NB4 (cell line): ENCODE results near the gene PHACTR1.
"Not testable (repeated sequence)": the region's sequence is repeated elsewhere in the genome, so short reads cannot be mapped to it uniquely, and the experiment has no call there.

Experiments
- DNase-seq: peaks from one replicate; pipeline ENCODE4 v3.0.0; 2010; ENCODE audit warnings: low read depth
- H3K4me3 ChIP-seq: one replicate; pipeline ENCODE4 v1.5.1; 2011; ENCODE audit warnings: mild to moderate bottlenecking, low read depth, low read length, moderate library complexity
- MYC ChIP-seq: IDR thresholded peaks from 2 replicates; pipeline ENCODE4 v1.6.1; 2011; ENCODE audit warnings: low read depth, low read length
- POLR2A ChIP-seq: IDR thresholded peaks from 2 replicates; pipeline ENCODE4 v1.6.1; 2011; ENCODE audit warnings: mild to moderate bottlenecking; ENCODE audit not compliant: insufficient read length; ENCODE audit errors: extremely low read depth
- TF ChIP-seq, protein P1 (sequence below): IDR thresholded peaks from 2 replicates; pipeline ENCODE4 v1.6.1; 2011; ENCODE audit warnings: low read depth, low read length
- TF ChIP-seq, protein P2 (sequence below): IDR thresholded peaks from one replicate; pipeline ENCODE4 v1.5.1; 2012; ENCODE audit warnings: low read depth, low read length

Gene PHACTR1

DNA sequence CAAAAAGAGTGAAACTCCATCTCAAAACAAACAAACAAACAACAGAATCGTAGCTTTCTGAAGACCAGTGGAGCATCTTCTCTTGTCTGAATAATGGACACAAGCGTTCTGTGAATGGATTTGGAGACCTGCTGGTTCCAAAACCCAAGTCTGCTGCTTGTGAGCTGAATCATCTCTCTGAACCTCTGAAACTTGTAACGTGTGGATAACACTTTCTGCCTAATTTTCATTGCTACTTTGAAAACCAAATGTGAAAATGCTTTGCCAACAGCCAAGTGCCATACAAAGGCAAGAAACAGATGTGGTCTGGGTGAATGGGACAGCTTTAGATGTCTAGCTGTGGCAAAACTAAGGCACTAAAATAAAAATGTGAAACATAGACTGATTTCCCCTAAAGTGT lies 44.3 kb downstream of the PHACTR1 start:
- DNase-seq, result no peak
- H3K4me3 ChIP-seq, result no peak overlapping the region
- TF ChIP-seq POLR2A, result no peak
- TF ChIP-seq, protein P1, sequence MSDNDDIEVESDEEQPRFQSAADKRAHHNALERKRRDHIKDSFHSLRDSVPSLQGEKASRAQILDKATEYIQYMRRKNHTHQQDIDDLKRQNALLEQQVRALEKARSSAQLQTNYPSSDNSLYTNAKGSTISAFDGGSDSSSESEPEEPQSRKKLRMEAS, result no peak
- TF ChIP-seq MYC, result no peak
- TF ChIP-seq, protein P2, sequence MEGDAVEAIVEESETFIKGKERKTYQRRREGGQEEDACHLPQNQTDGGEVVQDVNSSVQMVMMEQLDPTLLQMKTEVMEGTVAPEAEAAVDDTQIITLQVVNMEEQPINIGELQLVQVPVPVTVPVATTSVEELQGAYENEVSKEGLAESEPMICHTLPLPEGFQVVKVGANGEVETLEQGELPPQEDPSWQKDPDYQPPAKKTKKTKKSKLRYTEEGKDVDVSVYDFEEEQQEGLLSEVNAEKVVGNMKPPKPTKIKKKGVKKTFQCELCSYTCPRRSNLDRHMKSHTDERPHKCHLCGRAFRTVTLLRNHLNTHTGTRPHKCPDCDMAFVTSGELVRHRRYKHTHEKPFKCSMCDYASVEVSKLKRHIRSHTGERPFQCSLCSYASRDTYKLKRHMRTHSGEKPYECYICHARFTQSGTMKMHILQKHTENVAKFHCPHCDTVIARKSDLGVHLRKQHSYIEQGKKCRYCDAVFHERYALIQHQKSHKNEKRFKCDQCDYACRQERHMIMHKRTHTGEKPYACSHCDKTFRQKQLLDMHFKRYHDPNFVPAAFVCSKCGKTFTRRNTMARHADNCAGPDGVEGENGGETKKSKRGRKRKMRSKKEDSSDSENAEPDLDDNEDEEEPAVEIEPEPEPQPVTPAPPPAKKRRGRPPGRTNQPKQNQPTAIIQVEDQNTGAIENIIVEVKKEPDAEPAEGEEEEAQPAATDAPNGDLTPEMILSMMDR, result no peak

DNA sequence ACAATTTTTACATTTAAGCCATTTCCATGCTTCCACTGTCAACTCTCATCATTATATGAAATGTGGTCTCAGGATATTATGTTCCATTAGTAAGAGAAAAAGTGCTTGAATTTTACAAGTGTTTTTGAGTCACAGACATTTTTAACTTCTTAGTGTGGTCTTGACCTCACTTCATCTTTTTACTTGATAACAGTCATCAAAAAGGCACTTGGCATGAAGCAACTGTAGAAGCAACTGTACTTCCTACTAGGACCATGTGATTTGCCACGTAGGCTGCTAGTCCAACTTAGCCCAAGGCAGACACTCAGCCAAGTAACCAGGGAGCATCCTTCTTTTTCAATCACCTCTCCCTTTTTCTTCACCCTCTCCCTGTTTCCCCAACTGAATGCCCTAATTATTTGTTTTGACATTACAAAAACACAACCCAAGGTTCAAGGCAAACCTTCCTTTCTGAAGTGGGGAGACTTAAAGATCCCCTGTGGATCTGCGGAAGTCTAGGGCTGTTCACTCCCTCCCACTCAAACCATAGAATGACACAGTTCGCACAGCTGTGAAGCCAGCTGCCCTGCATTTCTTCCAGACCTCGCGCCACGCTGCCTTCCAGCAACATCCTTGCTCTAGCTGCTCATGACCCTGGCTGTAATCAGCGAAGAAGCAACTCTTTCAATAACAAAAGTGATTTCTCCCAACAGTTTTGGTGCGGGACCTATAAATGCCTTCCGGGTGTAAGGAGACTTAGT lies 45.0 kb downstream of the PHACTR1 start:
- TF ChIP-seq, protein P2, result no peak
- TF ChIP-seq POLR2A, result no peak
- DNase-seq, result peak; percentile 28
- H3K4me3 ChIP-seq, result no peak overlapping the region

DNA sequence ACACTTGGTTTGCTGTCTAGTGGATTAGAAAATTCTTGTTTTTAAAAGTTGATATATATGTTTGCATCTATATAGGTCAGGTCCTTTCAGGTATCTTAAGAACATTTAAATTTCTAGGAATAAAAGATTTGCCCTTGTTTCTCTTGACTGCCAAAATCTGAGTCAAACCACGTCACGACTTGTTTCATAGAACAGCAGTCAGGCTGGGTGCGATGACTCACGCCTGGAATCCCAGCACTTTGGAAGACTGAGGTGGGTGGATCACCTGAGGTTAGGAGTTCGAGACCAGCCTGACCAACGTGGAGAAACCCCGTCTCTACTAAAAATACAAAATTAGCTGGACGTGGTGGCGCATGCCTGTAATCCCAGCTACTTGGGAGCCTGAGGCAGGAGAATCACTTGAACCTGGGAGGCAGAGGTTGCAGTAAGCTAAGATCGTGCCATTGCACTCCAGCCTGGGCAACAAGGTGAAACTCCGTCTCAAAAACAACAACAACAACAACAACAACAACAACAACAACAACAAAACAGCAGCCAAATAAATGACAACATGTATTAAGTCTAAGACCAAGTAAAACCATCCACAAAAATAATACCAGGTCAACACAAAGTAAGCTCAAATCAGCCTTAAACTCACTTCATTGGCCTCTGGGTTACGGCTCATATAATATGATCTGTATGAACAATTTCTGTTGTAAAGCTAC lies 46.3 kb downstream of the PHACTR1 start:
- DNase-seq, H3K4me3 ChIP-seq: not testable (repeated sequence)

DNA sequence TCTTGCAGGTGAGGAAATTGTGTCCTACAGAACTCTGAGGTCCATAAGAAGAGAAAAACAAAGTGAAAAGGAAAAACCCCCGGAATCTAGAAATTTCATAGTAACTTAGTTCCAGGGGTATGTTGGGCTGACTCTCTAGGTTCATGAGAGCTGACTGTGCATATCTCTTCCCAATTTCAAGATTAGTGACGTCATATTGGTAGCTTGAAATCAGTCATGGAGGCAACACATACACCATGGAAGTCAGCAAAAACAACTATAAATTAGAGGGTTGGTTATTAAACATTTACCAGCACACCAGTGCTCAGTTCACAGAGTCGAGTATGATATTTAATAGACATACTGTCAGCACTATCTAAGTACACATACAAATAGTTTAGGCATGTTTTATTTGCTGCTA lies 49.8 kb downstream of the PHACTR1 start:
- H3K4me3 ChIP-seq, result no peak overlapping the region
- no peak for DNase-seq
- TF ChIP-seq, protein P2, result no peak
- TF ChIP-seq POLR2A (no peak), MYC (no peak)
- TF ChIP-seq, protein P1, result no peak

DNA sequence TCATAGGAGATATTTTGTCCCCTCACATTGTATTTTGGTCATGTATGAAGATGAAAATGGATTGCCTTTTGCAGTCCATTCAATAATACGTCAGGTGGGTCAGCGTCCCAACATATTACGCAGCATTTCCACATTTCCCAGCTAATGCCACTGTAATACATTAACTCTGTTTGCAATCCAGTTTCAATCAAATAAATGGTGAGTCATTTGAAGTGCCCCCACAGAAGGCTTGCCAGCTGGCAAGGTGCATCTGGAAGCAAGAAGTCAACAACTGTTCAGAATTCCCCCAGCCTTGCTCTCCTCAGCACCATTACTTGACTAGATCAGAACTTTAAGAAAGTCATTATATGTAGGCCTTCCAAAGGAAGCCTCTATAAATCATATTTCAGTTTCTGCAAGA lies 50.4 kb downstream of the PHACTR1 start:
- TF ChIP-seq POLR2A (no peak), MYC (no peak)
- TF ChIP-seq, protein P2, result no peak
- TF ChIP-seq, protein P1, result no peak
- DNase-seq, result no peak

DNA sequence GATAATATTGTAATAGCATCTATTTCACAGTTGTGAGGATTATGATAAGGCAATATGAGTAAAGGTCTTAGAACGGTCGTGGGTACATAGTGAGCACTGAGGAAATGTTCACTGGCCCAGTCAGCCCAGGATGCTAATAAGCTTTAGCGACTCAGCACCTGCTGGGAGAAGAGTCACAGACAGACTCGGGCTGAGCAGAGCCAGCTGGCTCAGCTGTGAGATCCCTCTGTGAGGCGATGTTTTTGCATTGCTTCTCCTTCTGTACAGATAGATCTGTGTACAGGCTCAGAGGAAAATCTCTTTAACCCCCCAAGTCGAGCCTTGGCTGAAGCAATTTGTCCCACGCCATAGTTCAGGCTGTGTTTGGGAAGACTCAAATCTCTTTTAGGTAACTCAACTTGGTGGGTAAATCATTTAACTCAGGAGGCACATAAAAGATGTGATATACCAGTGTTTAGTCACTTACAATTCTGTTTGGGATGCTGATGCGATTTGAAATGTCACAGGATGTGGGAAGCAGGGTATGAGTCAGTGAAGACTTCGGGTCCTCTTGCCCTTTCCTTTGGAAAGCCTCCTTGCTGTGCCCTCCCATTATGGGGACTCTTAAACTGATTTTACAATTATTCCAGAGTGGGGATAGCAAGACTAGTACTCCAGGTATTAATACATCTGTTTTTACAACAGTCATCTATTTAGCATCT lies 53.1 kb downstream of the PHACTR1 start:
- no peak for DNase-seq
- no peak overlapping the region for H3K4me3 ChIP-seq
- no peak for TF ChIP-seq MYC

More for the DNA sequence above, 50.4 kb downstream of the PHACTR1 start:
- no peak overlapping the region for H3K4me3 ChIP-seq

DNA sequence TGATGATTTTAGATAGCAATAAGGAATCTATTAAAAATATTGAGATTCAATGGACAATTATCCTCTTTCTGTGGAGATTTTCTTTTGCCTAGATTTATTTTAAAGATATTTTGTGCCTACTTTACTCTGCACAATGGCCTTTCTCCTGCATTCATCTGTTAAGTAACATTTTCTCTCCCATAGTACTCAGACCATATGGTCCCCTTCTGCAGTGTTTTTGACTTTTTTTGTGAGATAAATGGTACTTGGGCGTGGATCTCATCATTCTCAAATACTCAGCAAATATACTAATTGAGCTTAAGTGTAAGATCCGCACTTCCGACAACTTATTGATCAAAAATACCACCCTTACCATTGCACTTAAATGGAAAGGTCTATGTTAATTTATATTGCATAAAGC lies 55.8 kb downstream of the PHACTR1 start:
- DNase-seq, result no peak
- no peak overlapping the region for H3K4me3 ChIP-seq
- TF ChIP-seq MYC (no peak), POLR2A (no peak)
- TF ChIP-seq, protein P1, result no peak
- TF ChIP-seq, protein P2, result no peak
